HUES64 (cell line): Measurements from ENCODE around the gene TMEM54.
A peak's percentile ranks its signal among the peaks of the same experiment; 100 is the strongest.

Experiments
- H3K27ac ChIP-seq: 2 replicates; pipeline ENCODE4 v1.7.0; 2013; ENCODE audit warnings: low read depth, low read length, inconsistent platforms
- H3K27me3 ChIP-seq: 2 replicates; pipeline ENCODE4 v1.6.1; 2013; ENCODE audit warnings: mild to moderate bottlenecking, low read length; ENCODE audit not compliant: insufficient read depth
- H3K36me3 ChIP-seq: 2 replicates; pipeline ENCODE4 v1.6.1; 2013; ENCODE audit warnings: mild to moderate bottlenecking, low read length; ENCODE audit not compliant: insufficient read depth
- H3K4me1 ChIP-seq: 2 replicates; pipeline ENCODE4 v1.6.1; 2013; ENCODE audit warnings: mild to moderate bottlenecking, low read length, moderate library complexity; ENCODE audit not compliant: insufficient read depth
- H3K4me3 ChIP-seq: 2 replicates; pipeline ENCODE4 v1.5.1; 2013; ENCODE audit warnings: mild to moderate bottlenecking, low read length, moderate library complexity
- H3K9ac ChIP-seq: 2 replicates; pipeline ENCODE4 v1.6.1; 2013; ENCODE audit warnings: mild to moderate bottlenecking, low read depth, low read length
- H3K9me3 ChIP-seq: 2 replicates; pipeline ENCODE4 v1.6.1; 2013; ENCODE audit warnings: low read depth, low read length; ENCODE audit not compliant: insufficient read depth
- WGBS: fragments of 150-250, 120-280 bp; methylation state at CpG from one replicate; pipeline ENCODE4 v1.1.7; 2013; ENCODE audit warnings: missing lambda C conversion rate; 5-methylcytosine and 5-hydroxymethylcytosine counted together

TMEM54 gene

DNA sequence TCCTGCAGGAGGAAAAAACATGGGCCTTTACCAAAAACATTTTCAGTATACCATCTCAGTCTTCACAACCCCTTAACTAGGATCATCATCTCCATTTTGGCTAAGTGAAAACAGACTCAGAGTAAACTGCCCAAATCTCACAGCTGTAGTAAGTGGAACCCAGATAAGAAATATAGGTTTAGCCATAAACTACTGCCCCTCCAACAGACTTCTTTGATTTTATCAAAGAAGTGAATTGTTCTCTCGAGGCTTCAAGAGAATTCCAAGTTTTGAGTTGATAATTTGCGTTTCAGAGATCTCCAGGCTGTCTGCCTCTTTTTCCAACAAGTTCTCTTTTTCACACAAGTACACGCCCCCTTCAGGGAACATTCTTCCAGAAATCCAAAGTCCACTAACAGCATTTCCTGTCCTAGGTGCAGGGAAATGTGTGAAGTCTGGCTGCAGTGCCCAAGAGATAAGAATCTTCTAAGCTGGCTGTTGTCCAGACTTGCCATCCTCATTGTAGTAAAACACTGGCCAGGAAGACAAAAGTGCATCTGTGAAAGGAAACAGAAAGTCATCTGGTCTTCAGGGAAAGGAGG is 32.6 kb upstream of the TMEM54 start:
- Histone ChIP-seq H3K4me3 (no peak overlapping the region), H3K4me1 (peaks cover 8% of the 10 kb centered on the region; the same call in 1 of the 2 replicates), H3K36me3 (peaks cover 26% of the 10 kb centered on the region), H3K27me3 (peaks cover 7% of the 10 kb centered on the region), H3K9ac (no peak overlapping the region), H3K9me3 (no peaks in the 10 kb centered on the region), H3K27ac (peak overlapping the region; percentile 67; the same call in 1 of the 2 replicates)
- 76% methylated on average over 3 of the region's 3 CpGs for WGBS

DNA sequence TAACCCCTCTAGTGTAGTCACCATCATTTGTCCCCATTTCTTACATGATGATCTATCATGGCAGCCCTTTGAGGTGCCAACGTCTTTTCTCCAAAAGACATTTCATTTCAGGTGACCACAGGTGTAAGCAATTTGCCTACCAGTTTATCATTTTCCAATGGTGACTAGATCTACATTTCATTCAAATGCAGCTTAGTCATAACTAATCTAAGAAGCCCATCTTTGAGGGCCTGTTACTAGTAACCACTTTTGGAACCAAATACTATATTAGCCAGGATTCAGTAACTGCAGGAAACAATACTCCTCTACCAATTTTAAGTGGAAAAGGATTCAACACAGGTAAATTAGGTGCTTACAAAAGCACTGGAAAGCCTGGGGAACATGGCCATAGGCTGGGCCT is 30.6 kb upstream of the TMEM54 start:
- H3K9ac ChIP-seq: no peak overlapping the region
- H3K9me3 ChIP-seq: no peaks in the 10 kb centered on the region
- peaks cover 28% of the 10 kb centered on the region for H3K27me3 ChIP-seq
- H3K36me3 ChIP-seq: peaks cover 14% of the 10 kb centered on the region
- H3K4me3 ChIP-seq: no peak overlapping the region
- 89% methylated on average over 1 of the region's 1 CpG for WGBS
- H3K27ac ChIP-seq: no peak overlapping the region
- H3K4me1 ChIP-seq: peaks cover 11% of the 10 kb centered on the region; the same call in 1 of the 2 replicates

DNA sequence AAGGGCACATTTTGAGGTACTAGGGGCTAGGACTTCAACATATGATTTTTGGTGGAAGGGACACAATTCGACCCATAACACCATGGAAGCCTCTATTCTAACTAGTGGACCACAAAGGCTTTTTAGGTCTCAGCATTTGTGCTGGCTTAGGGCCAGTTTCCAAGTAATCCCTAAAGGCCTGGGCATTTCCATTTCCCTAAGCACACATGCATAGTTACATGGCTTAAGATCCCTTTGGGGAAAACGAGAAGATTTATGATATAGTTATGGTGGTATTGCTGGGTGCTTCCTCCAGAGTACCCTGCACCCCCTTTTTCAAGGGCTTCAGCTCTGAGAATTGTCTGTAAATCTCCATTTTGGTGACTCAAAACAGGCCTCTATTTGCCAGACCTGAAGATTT is 28.2 kb upstream of the TMEM54 start:
- Histone ChIP-seq H3K4me1 (peaks cover 15% of the 10 kb centered on the region), H3K27me3 (peaks cover 52% of the 10 kb centered on the region)
- 92% methylated on average over 2 of the region's 2 CpGs for WGBS

DNA sequence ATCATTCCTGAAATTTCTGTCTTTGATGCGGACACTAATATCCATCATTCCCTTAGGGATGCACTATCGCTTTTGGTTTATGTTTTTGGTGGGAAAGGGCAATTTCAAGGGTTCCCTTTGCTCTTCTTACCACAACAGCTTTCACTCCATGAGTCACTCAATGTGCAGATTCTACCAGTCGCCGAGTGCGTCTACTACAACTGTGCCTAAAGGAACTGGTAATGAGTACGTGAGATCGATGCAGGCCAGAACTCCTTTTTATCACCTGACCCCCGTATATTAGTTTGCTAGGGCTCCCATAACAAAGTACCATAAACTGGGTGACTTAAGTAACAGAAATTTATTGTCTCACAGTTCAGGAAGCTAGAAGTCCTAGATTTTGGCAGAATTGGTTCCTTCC is 27.5 kb upstream of the TMEM54 start:
- Histone ChIP-seq H3K4me1 (peaks cover 9% of the 10 kb centered on the region), H3K27ac (no peak overlapping the region), H3K9me3 (no peaks in the 10 kb centered on the region), H3K9ac (no peak overlapping the region), H3K36me3 (no peaks in the 10 kb centered on the region), H3K4me3 (no peak overlapping the region), H3K27me3 (peaks cover 58% of the 10 kb centered on the region)
- 91% methylated on average over 7 of the region's 8 CpGs for WGBS

More for the DNA sequence above, 28.2 kb upstream of the TMEM54 start:
- H3K9ac ChIP-seq: no peak overlapping the region
- no peaks in the 10 kb centered on the region for H3K36me3 ChIP-seq
- H3K4me3 ChIP-seq: no peak overlapping the region
- H3K9me3 ChIP-seq: no peaks in the 10 kb centered on the region
- H3K27ac ChIP-seq: no peak overlapping the region

DNA sequence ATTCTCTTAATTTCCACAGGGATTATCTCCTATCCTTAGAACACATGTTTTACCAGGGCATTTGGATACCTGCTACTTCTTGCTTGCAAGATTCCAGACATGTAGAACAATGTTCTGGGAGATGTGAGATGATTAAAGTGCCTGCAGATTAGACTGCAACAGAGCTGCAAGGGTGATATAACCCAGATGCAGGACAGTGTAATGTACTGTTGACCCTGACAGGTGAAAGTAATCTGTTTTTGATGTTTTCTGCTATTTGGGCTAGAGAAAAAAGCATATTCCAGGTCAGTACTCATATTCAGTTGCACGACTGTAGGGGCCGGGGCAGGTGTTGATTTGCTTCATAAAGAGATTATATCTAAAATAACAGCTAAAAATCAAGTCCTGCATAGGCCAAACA is 27.1 kb upstream of the TMEM54 start:
- Histone ChIP-seq H3K9me3 (no peaks in the 10 kb centered on the region), H3K27ac (no peak overlapping the region), H3K4me1 (peaks cover 7% of the 10 kb centered on the region; the same call in 1 of the 2 replicates), H3K9ac (no peak overlapping the region), H3K4me3 (no peak overlapping the region), H3K36me3 (no peaks in the 10 kb centered on the region), H3K27me3 (peaks cover 62% of the 10 kb centered on the region)
- WGBS: 83% methylated on average over 2 of the region's 2 CpGs

DNA sequence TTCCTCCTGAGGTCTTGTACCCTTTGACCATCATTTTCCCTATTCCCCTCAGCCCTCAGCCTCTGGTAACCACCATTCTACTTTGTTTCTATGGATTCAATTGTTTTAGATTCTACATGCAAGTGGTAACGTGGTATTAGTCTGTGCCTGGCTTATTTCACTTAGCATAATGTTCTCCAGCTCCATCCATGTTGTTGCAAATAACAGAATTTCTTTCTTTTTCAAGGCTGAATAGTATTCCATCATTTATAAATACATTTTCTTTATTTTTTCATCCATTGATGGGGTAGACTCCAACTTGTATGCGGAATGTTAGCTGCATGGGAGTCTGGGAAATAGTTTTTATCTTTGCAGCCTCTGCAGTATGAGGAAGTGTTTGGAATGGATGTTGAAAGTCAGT is 26.3 kb upstream of the TMEM54 start:
- Histone ChIP-seq H3K4me3 (no peak overlapping the region), H3K4me1 (peaks cover 7% of the 10 kb centered on the region; the same call in 1 of the 2 replicates), H3K27me3 (peaks cover 71% of the 10 kb centered on the region), H3K9ac (no peak overlapping the region), H3K27ac (no peak overlapping the region), H3K36me3 (no peaks in the 10 kb centered on the region), H3K9me3 (no peaks in the 10 kb centered on the region)
- WGBS: 94% methylated on average over 2 of the region's 2 CpGs

DNA sequence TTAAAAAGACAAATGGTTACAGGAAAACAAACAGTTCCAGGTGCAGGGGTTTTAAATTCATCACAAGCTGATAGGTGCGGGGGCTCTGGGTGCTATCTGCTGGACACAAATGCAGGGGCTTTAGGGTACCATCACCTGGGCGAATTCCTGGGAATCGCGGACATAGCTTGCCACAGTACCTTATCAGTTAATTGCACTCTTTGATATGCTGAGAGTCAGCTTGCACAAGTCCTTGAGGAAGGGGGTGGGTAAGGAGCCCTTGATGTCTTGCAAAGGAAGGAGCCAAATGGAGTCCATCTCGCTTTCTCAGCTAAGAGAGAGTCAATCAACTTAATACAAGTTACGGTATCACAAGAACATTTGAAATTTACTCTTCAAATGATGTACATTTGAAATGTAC is 25.4 kb upstream of the TMEM54 start:
- H3K27me3 ChIP-seq: peaks cover 73% of the 10 kb centered on the region
- no peaks in the 10 kb centered on the region for H3K9me3 ChIP-seq
- WGBS: 13% methylated on average over 4 of the region's 6 CpGs
- H3K4me3 ChIP-seq: peak overlapping the region; percentile 61; the same call in 1 of the 2 replicates
- H3K4me1 ChIP-seq: peaks cover 7% of the 10 kb centered on the region; the same call in 1 of the 2 replicates
- no peak overlapping the region for H3K9ac ChIP-seq
- H3K27ac ChIP-seq: no peak overlapping the region
- no peaks in the 10 kb centered on the region for H3K36me3 ChIP-seq

DNA sequence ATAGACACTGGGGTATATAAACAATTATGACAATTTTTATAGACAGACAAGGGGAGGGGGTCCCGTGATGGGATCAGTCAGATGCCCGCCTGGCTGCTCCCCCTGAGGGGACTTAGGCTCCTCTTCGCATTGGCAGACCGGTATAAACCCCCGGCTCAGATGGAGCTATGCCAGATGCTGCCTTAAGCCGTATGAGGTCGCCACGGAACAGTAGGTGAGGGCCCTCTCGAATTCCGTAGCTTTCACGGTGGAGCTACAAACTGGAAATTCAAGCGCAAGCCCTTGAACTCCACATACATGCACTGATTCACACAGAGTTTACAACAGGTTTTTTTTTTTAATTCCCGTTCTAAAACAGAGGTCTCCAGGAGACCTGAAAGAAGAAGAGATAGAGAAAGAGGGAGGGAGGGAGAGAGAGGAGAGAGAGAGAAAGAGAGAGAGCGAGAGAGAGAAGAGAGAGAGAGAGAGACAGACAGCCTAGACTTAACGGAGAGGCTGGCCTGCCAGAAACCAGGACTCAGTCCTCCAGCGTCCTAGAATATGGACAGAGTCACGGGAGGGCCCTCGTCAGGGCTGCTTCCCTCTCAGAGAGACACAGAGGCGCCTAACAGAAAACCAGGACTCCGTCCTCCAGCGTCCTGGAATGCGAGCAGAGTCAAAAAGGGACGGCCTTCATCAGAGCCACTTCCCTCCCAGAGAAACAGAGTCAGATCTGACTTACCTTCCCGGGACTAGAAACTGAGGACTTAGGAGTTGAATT is 24.4 kb upstream of the TMEM54 start:
- Histone ChIP-seq H3K4me1 (peaks cover 7% of the 10 kb centered on the region; the same call in 1 of the 2 replicates), H3K27me3 (peaks cover 73% of the 10 kb centered on the region), H3K4me3 (peak overlapping the region; percentile 61), H3K9me3 (no peaks in the 10 kb centered on the region), H3K27ac (no peak overlapping the region), H3K9ac (no peak overlapping the region), H3K36me3 (no peaks in the 10 kb centered on the region)
- WGBS: 1% methylated on average over 24 of the region's 24 CpGs

DNA sequence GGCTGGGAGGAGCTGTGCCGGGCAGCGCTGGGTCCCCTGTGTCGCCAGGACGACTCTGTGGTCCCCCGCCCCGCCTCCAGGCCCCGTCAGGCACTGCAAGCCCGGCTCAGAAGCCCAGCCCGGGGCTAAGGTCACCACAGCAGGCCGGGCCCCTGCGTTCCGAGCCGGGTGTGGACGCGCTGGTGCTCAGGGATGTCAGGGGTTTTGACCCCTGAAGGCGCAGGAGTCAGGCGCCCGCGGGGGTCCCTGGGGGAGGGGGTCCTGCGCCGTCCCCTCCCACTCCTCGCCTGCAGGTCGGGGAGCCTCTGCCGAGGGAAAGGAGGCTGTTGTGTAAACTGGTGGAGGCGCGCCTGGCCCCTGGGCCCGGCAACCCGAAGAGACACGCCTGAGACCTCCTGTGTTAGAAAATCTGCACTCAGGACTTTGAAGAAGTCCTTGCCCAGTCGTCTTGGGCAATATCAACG is 23.7 kb upstream of the TMEM54 start:
- Histone ChIP-seq H3K4me3 (peak overlapping the region; percentile 61), H3K4me1 (peaks cover 7% of the 10 kb centered on the region; the same call in 1 of the 2 replicates), H3K9ac (no peak overlapping the region), H3K27me3 (peaks cover 73% of the 10 kb centered on the region), H3K36me3 (no peaks in the 10 kb centered on the region), H3K9me3 (no peaks in the 10 kb centered on the region), H3K27ac (no peak overlapping the region)
- 1% methylated on average over 31 of the region's 31 CpGs for WGBS

DNA sequence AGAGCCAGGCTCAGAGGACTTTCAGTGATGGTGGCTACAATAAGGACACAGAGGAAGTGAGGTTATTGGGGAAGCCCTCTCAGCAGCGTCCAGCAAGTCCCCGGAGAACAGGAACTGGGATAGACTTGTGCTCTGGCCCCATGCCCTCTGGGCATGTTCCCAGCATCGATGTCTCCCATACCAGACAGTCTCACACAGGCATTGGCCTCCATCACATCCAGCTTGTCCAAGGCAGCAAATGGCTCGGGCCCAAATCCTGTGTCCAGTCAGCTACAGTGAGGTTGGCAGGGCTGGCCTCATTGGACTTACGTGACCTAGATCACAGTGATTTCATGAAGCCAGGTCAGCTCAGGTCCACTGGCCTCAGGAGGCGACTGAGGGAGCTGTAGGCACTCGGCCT is 19.6 kb upstream of the TMEM54 start:
- H3K9ac ChIP-seq: no peak overlapping the region
- no peaks in the 10 kb centered on the region for H3K36me3 ChIP-seq
- no peaks in the 10 kb centered on the region for H3K9me3 ChIP-seq
- no peak overlapping the region for H3K27ac ChIP-seq
- H3K27me3 ChIP-seq: peaks cover 36% of the 10 kb centered on the region
- H3K4me3 ChIP-seq: no peak overlapping the region
- 96% methylated on average over 7 of the region's 7 CpGs for WGBS
- H3K4me1 ChIP-seq: peaks cover 3% of the 10 kb centered on the region; the same call in 1 of the 2 replicates
